ENCODE measurements around the gene KNL1. TPM values are rescaled to one million over a fixed set of nuclear protein-coding genes. Genes with fewer than 3 reads are reported as not detected.
"Not testable (repeated sequence)": the region's sequence is repeated elsewhere in the genome, so short reads cannot be mapped to it uniquely, and the experiment has no call there.

KNL1 gene
- total and polyA plus RNA-seq, 2 donors (not counting 1 experiment from before 2014, with no cell fraction given): 3.9 to 5.0 TPM

GRCh38 chr15:40578892-40579291 lies 15.2 kb upstream of the KNL1 start:
- H3K79me2 ChIP-seq (ENCODE audit: control insufficient read depth, insufficient read depth, low read length): no peaks in the 10 kb centered on the region
- no peaks in the 10 kb centered on the region for H3K4me1 ChIP-seq (ENCODE audit: control insufficient read depth, extremely low read depth, insufficient read depth, low read length)
- no peak for TF ChIP-seq EZH2 (IDR thresholded peaks at IDR 0.05; ENCODE audit: low read length, missing control alignments)
- no peak for TF ChIP-seq CTCF (conservative IDR thresholded peaks at IDR 0.05 in 1 of 2, IDR thresholded peaks at IDR 0.05 in 1 of 2; ENCODE audit: low read depth in 1 of 2, low read length in 2 of 2)
- no peaks in the 10 kb centered on the region for H4K20me1 ChIP-seq (ENCODE audit: control insufficient read depth, extremely low read depth, insufficient read depth, low read length)
- no peaks in the 10 kb centered on the region for H3K9me3 ChIP-seq (ENCODE audit: control insufficient read depth, insufficient read depth, low read depth, low read length)
- no peak overlapping the region for H2AFZ ChIP-seq (ENCODE audit: low read length)
- H3K4me2 ChIP-seq (ENCODE audit: extremely low read depth, insufficient read depth, low read length): no peak overlapping the region
- DNase-seq (ENCODE audit: low read depth in 2 of 2): no peak
- peaks cover 1% of the 10 kb centered on the region for H3K36me3 ChIP-seq (ENCODE audit: control insufficient read depth, insufficient read depth, low read length)
- H3K27me3 ChIP-seq (ENCODE audit: control insufficient read depth, insufficient read depth, low read length): no peaks in the 10 kb centered on the region
- H3K9ac ChIP-seq (ENCODE audit: insufficient read depth, low read length): no peak overlapping the region
- no peak overlapping the region for H3K27ac ChIP-seq (ENCODE audit: insufficient read depth, low read length)
- H3K4me3 ChIP-seq (replicated peaks in 1 of 4; ENCODE audit: control extremely low read depth in 1 of 4, insufficient read depth in 1 of 4, low read depth in 3 of 4, low read length in 4 of 4): no peak overlapping the region

DNA sequence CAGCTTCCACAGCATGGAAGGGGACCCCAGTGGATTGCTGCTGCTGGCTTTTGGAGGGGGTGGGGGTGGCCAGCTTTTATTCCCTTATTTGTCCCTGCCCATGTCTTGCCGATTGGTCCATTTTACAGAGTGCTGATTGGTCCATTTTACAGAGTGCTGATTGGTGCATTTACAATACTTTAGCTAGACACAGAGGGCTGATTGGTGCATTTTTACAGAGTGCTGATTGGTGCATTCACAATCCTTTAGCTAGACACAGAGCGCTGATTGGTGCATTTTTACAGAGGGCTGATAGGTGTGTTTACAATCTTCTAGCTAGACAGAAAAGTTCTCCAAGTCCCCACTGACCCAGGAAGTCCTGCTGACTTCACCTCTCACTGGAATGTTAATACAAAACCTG lies 12.3 kb upstream of the KNL1 start:
- not testable (repeated sequence) for H3K4me1 ChIP-seq (ENCODE audit: control insufficient read depth, extremely low read depth, insufficient read depth, low read length); H4K20me1 ChIP-seq (ENCODE audit: control insufficient read depth, extremely low read depth, insufficient read depth, low read length); DNase-seq (ENCODE audit: low read depth in 2 of 2); H3K36me3 ChIP-seq (ENCODE audit: control insufficient read depth, insufficient read depth, low read length); H3K9me3 ChIP-seq (ENCODE audit: control insufficient read depth, insufficient read depth, low read depth, low read length); H3K9ac ChIP-seq (ENCODE audit: insufficient read depth, low read length); H3K79me2 ChIP-seq (ENCODE audit: control insufficient read depth, insufficient read depth, low read length); H3K4me3 ChIP-seq (replicated peaks in 1 of 4; ENCODE audit: control extremely low read depth in 1 of 4, insufficient read depth in 1 of 4, low read depth in 3 of 4, low read length in 4 of 4); H3K27ac ChIP-seq (ENCODE audit: insufficient read depth, low read length); H3K4me2 ChIP-seq (ENCODE audit: extremely low read depth, insufficient read depth, low read length); H2AFZ ChIP-seq (ENCODE audit: low read length); H3K27me3 ChIP-seq (ENCODE audit: control insufficient read depth, insufficient read depth, low read length)

DNA sequence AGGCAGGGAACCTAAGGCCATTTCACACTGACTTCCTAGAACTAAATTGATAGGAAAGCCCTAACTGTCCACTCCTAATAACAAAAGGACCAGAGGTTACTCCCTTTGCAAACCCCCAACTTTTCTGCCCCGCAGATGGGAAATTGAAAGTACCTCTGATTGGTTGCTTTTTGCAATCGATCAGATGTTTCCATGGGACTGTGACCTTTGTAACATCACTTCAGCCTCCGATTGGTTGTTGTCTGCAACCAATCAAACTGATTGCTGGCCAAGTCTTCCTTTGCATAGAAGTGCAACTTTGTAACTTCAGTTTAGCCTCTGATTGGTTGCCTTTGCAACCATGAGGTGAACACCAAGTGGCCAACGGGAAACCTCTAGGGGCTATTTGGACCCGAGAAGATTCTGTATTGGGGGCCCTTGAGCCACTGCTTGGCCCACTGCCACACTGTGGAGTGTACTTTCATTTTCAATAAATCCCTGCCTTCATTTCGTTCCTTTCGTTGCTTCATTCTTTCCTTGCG lies 11.3 kb upstream of the KNL1 start:
- no peak overlapping the region for H3K9ac ChIP-seq (ENCODE audit: insufficient read depth, low read length)
- no peaks in the 10 kb centered on the region for H4K20me1 ChIP-seq (ENCODE audit: control insufficient read depth, extremely low read depth, insufficient read depth, low read length)
- H3K4me1 ChIP-seq (ENCODE audit: control insufficient read depth, extremely low read depth, insufficient read depth, low read length): no peaks in the 10 kb centered on the region
- no peak for TF ChIP-seq EZH2 (IDR thresholded peaks at IDR 0.05; ENCODE audit: low read length, missing control alignments)
- no peak for TF ChIP-seq CTCF (conservative IDR thresholded peaks at IDR 0.05 in 1 of 2, IDR thresholded peaks at IDR 0.05 in 1 of 2; ENCODE audit: low read depth in 1 of 2, low read length in 2 of 2)
- H3K9me3 ChIP-seq (ENCODE audit: control insufficient read depth, insufficient read depth, low read depth, low read length): no peaks in the 10 kb centered on the region
- DNase-seq (ENCODE audit: low read depth in 2 of 2): peak; percentile 11 to 51
- H3K79me2 ChIP-seq (ENCODE audit: control insufficient read depth, insufficient read depth, low read length): no peaks in the 10 kb centered on the region
- H3K36me3 ChIP-seq (ENCODE audit: control insufficient read depth, insufficient read depth, low read length): no peaks in the 10 kb centered on the region
- H3K27ac ChIP-seq (ENCODE audit: insufficient read depth, low read length): no peak overlapping the region
- H3K27me3 ChIP-seq (ENCODE audit: control insufficient read depth, insufficient read depth, low read length): no peaks in the 10 kb centered on the region
- H3K4me3 ChIP-seq (replicated peaks in 1 of 4; ENCODE audit: control extremely low read depth in 1 of 4, insufficient read depth in 1 of 4, low read depth in 3 of 4, low read length in 4 of 4): peak overlapping the region; percentile 28 to 52 (median 34)
- H2AFZ ChIP-seq (ENCODE audit: low read length): peak overlapping the region; percentile 52
- peak overlapping the region; percentile 88 for H3K4me2 ChIP-seq (ENCODE audit: extremely low read depth, insufficient read depth, low read length)
